ENCODE results near the gene ARRDC3.

The ARRDC3 gene

DNA sequence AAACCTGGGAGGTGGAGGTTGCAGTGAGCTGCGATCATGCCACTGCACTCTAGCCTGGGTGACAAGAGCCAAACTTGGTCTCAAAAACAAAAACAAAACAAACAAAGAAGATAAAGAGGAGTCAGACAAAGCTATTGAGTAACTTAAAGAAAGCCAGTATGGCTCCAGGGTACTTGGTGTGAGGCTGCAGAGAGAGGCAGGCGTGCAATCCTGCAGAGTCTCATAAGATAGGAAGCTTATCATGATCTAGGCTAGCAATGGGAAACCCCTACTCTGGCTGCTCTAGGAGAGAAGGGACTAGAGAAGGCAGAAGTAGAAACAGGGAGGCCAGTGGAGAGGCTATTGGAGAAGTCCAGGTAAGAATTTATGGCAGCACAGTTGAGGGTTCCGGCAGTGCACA, 42.0 kb downstream of the ARRDC3 start:
- in situ Hi-C loops (cut with HindIII; ENCODE audit: low sequenced_read_pairs): no loop called here
- TF ChIP-seq, protein P1, sequence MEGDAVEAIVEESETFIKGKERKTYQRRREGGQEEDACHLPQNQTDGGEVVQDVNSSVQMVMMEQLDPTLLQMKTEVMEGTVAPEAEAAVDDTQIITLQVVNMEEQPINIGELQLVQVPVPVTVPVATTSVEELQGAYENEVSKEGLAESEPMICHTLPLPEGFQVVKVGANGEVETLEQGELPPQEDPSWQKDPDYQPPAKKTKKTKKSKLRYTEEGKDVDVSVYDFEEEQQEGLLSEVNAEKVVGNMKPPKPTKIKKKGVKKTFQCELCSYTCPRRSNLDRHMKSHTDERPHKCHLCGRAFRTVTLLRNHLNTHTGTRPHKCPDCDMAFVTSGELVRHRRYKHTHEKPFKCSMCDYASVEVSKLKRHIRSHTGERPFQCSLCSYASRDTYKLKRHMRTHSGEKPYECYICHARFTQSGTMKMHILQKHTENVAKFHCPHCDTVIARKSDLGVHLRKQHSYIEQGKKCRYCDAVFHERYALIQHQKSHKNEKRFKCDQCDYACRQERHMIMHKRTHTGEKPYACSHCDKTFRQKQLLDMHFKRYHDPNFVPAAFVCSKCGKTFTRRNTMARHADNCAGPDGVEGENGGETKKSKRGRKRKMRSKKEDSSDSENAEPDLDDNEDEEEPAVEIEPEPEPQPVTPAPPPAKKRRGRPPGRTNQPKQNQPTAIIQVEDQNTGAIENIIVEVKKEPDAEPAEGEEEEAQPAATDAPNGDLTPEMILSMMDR (IDR thresholded peaks at IDR 0.05; ENCODE audit: low read depth, low read length, missing control alignments): no peak
- H3K4me3 ChIP-seq (ENCODE audit: low read depth, low read length): no peak overlapping the region
- no peak for DNase-seq (ENCODE audit: low read depth)

DNA sequence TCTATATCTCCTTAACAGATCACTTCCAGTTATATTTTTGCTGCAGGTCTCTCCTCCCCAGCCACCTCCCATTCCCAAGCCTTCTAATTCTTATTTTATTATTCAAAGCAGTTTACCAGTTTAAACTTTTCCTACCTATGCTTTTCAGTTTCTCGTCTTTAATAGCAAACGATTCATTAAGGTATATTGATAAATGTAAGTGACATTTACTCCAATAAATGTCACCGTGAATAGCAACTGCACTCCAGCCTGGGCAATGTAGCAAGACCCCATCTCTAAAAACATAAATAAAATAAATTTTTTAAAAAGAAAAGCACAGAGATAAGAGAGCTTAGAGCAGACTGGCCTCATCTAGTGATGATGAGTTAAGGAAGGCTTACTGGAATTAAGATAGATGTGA, 42.6 kb downstream of the ARRDC3 start:
- DNase-seq (ENCODE audit: low read depth): no peak
- TF ChIP-seq, protein P1 (IDR thresholded peaks at IDR 0.05; ENCODE audit: low read depth, low read length, missing control alignments): no peak
- in situ Hi-C loops (cut with HindIII; ENCODE audit: low sequenced_read_pairs): no loop called here
- H3K4me3 ChIP-seq (ENCODE audit: low read depth, low read length): no peak overlapping the region

DNA sequence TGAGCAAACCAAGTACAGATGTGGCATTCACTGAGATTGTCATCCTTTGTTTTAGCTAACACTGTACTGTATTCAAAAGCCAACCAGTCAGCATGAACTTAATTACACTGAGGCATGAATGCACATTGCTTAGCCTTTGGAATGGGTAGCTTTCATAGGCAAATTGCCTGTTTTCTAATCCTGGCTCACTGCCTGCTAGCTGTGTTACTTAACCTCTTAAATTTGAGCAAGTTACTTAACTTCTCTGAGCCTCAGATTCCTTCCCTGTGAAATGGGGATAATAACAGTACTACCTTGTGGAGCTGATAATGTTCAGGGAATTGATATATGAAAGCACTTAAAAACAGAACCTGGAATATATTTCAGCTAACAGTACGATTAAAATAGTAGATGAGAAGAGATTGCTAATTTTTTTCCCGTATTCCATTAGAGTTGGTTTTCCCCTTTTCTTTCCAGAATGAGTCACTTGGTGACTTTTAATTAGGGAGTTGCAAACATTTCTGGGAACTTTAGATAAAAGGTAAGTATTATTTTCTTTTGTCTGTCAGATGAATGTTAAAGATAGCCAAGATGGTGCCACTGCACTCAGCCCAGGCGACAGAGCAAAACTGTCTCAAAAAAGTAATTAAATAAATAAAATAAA, 43.9 kb downstream of the ARRDC3 start:
- DNase-seq (ENCODE audit: low read depth): no peak
- H3K4me3 ChIP-seq (ENCODE audit: low read depth, low read length): no peak overlapping the region
- TF ChIP-seq, protein P1 (IDR thresholded peaks at IDR 0.05; ENCODE audit: low read depth, low read length, missing control alignments): no peak
- in situ Hi-C loops (cut with HindIII; ENCODE audit: low sequenced_read_pairs): no loop called here

DNA sequence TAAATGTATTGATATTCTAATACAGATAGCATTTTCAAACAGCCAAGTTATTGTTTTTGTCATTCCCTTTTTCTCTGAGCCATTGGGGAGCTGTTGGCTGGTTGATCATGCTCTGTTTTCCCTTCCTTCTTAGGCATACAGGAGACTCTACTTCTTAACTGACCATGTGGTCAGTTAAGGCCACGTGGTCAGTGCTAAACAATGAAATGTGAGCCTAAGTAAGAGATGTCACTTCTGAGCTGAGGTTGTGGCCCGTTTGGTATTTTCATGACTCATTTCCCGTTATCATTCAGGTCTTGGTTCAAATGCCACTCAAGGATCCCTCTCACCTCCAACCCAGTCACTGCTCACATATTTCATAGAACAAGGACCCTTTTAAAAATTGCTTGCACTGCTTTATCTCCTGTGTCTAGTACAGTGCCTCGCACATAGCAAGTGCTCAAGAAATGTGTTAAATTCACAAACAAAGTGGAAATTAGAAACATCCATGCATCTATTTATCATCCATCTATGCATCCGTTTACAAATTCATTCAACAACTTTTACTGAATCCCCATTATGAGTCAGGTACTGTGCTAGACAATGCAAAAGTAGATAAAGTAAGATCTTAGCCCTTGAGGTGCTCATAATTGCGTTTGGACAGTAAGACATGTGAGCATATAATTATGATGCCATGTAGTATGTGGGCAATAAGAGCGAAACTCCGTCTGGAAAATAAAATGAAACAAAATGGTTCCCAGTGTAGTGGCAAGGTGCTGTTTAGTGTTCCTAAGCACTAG, 50.7 kb downstream of the ARRDC3 start:
- TF ChIP-seq, protein P1 (IDR thresholded peaks at IDR 0.05; ENCODE audit: low read depth, low read length, missing control alignments): no peak
- no peak overlapping the region for H3K4me3 ChIP-seq (ENCODE audit: low read depth, low read length)
- in situ Hi-C loops (cut with HindIII; ENCODE audit: low sequenced_read_pairs): no loop called here
- peak; percentile 15 for DNase-seq (ENCODE audit: low read depth)

DNA sequence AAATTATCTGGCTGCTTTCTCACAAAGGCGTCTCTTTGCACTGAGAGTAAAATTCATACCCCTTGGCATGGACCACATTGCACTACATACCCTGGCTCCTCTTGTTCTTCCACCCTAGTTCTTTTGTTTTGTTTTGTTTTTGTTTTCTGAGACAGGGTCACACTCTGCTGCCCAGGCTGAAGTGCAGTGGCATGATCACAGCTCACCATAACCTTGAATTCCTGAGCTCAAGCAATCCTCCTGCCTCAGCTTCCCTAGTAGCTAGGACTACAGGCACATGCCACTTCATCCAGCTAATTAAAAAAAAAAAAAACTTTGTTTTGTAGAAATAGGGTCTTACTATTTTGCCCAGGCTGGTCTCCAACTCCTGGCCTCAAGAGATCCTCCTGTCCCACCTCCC, 51.4 kb downstream of the ARRDC3 start:
- no peak for DNase-seq (ENCODE audit: low read depth)
- H3K4me3 ChIP-seq (ENCODE audit: low read depth, low read length): no peak overlapping the region
- in situ Hi-C loops (cut with HindIII; ENCODE audit: low sequenced_read_pairs): no loop called here
- TF ChIP-seq, protein P1 (IDR thresholded peaks at IDR 0.05; ENCODE audit: low read depth, low read length, missing control alignments): no peak

DNA sequence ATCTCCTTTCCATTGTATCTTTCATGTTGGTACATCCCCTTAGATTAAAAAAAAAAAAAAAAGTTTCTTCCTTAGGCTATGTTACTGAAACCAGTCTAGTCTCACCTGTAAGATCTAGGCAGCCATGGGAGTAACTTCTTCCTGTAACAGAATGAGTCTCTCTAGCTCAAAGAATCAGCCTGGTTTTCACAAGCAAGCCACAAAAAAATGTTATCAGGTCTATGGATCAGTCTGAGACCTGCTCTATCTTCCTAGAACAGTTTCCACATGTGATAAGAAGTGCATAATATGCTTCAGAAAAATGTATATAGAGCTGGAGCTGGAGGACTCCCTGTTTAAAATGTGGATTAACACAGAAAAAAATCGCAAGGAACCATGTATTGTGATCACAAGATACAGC, 53.8 kb downstream of the ARRDC3 start:
- in situ Hi-C loops (cut with HindIII; ENCODE audit: low sequenced_read_pairs): no loop called here
- DNase-seq (ENCODE audit: low read depth): no peak
- H3K4me3 ChIP-seq (ENCODE audit: low read depth, low read length): no peak overlapping the region
- TF ChIP-seq, protein P1 (IDR thresholded peaks at IDR 0.05; ENCODE audit: low read depth, low read length, missing control alignments): no peak
